ENCODE data around the gene OR2S2.
"Not testable (repeated sequence)": the region's sequence is repeated elsewhere in the genome, so short reads cannot be mapped to it uniquely, and the experiment has no call there.

The OR2S2 gene

GRCh38 chr9:35944173-35944572 is 13.8 kb downstream of the OR2S2 start:
- H3K36me3 ChIP-seq (ENCODE audit: control insufficient read depth, insufficient read depth, low read length): no peaks in the 10 kb centered on the region
- no peak overlapping the region for H3K27ac ChIP-seq (ENCODE audit: low read depth, low read length)
- H3K4me3 ChIP-seq (ENCODE audit: low read depth, low read length): no peak overlapping the region
- H3K9me3 ChIP-seq (ENCODE audit: control insufficient read depth, insufficient read depth, low read length): peaks cover 6% of the 10 kb centered on the region
- H3K9ac ChIP-seq (ENCODE audit: low read depth, low read length): no peak overlapping the region
- peaks cover 56% of the 10 kb centered on the region for H3K27me3 ChIP-seq (ENCODE audit: control insufficient read depth, insufficient read depth, low read length)
- peaks cover 2% of the 10 kb centered on the region; the same call in 1 of the 2 replicates for H3K4me1 ChIP-seq (ENCODE audit: control insufficient read depth, insufficient read depth, low read length)

- Histone ChIP-seq H3K36me3 (ENCODE audit: control insufficient read depth, insufficient read depth, low read length) (no peaks in the 10 kb centered on the region), H3K27ac (ENCODE audit: low read depth, low read length) (no peak overlapping the region), H3K27me3 (ENCODE audit: control insufficient read depth, insufficient read depth, low read length) (peaks cover 56% of the 10 kb centered on the region), H3K4me3 (ENCODE audit: low read depth, low read length) (no peak overlapping the region), H3K9me3 (ENCODE audit: control insufficient read depth, insufficient read depth, low read length) (peaks cover 6% of the 10 kb centered on the region), H3K4me1 (ENCODE audit: control insufficient read depth, insufficient read depth, low read length) (no peaks in the 10 kb centered on the region), H3K9ac (ENCODE audit: low read depth, low read length) (no peak overlapping the region)
Measured at GRCh38 chr9:35942286-35942685, 15.7 kb downstream of the OR2S2 start.

- Histone ChIP-seq H3K9me3 (ENCODE audit: control insufficient read depth, insufficient read depth, low read length) (peaks cover 6% of the 10 kb centered on the region), H3K9ac (ENCODE audit: low read depth, low read length) (no peak overlapping the region), H3K4me1 (ENCODE audit: control insufficient read depth, insufficient read depth, low read length) (no peaks in the 10 kb centered on the region), H3K27ac (ENCODE audit: low read depth, low read length) (no peak overlapping the region), H3K36me3 (ENCODE audit: control insufficient read depth, insufficient read depth, low read length) (no peaks in the 10 kb centered on the region), H3K27me3 (ENCODE audit: control insufficient read depth, insufficient read depth, low read length) (peaks cover 56% of the 10 kb centered on the region), H3K4me3 (ENCODE audit: low read depth, low read length) (no peak overlapping the region)
Measured at GRCh38 chr9:35940458-35941407, 17.2 kb downstream of the OR2S2 start.

- Histone ChIP-seq H3K36me3 (ENCODE audit: control insufficient read depth, insufficient read depth, low read length) (no peaks in the 10 kb centered on the region), H3K4me3 (ENCODE audit: low read depth, low read length) (no peak overlapping the region), H3K27me3 (ENCODE audit: control insufficient read depth, insufficient read depth, low read length) (peaks cover 52% of the 10 kb centered on the region), H3K27ac (ENCODE audit: low read depth, low read length) (no peak overlapping the region), H3K9me3 (ENCODE audit: control insufficient read depth, insufficient read depth, low read length) (no peaks in the 10 kb centered on the region), H3K4me1 (ENCODE audit: control insufficient read depth, insufficient read depth, low read length) (no peaks in the 10 kb centered on the region), H3K9ac (ENCODE audit: low read depth, low read length) (no peak overlapping the region)
Measured at GRCh38 chr9:35939679-35940250, 18.2 kb downstream of the OR2S2 start.

GRCh38 chr9:35938474-35939356 is 19.2 kb downstream of the OR2S2 start:
- Histone ChIP-seq H3K27me3 (ENCODE audit: control insufficient read depth, insufficient read depth, low read length) (peaks cover 42% of the 10 kb centered on the region), H3K27ac (ENCODE audit: low read depth, low read length) (no peak overlapping the region), H3K36me3 (ENCODE audit: control insufficient read depth, insufficient read depth, low read length) (no peaks in the 10 kb centered on the region), H3K9me3 (ENCODE audit: control insufficient read depth, insufficient read depth, low read length) (no peaks in the 10 kb centered on the region), H3K4me3 (ENCODE audit: low read depth, low read length) (no peak overlapping the region), H3K4me1 (ENCODE audit: control insufficient read depth, insufficient read depth, low read length) (no peaks in the 10 kb centered on the region), H3K9ac (ENCODE audit: low read depth, low read length) (no peak overlapping the region)

GRCh38 chr9:35937227-35937626 is 20.7 kb downstream of the OR2S2 start:
- peaks cover 27% of the 10 kb centered on the region for H3K27me3 ChIP-seq (ENCODE audit: control insufficient read depth, insufficient read depth, low read length)
- no peaks in the 10 kb centered on the region for H3K36me3 ChIP-seq (ENCODE audit: control insufficient read depth, insufficient read depth, low read length)
- H3K9me3 ChIP-seq (ENCODE audit: control insufficient read depth, insufficient read depth, low read length): no peaks in the 10 kb centered on the region
- no peak overlapping the region for H3K9ac ChIP-seq (ENCODE audit: low read depth, low read length)
- H3K4me3 ChIP-seq (ENCODE audit: low read depth, low read length): no peak overlapping the region
- no peaks in the 10 kb centered on the region for H3K4me1 ChIP-seq (ENCODE audit: control insufficient read depth, insufficient read depth, low read length)
- H3K27ac ChIP-seq (ENCODE audit: low read depth, low read length): no peak overlapping the region

- Histone ChIP-seq H3K27me3 (ENCODE audit: control insufficient read depth, insufficient read depth, low read length) (peaks cover 14% of the 10 kb centered on the region), H3K27ac (ENCODE audit: low read depth, low read length) (no peak overlapping the region), H3K9ac (ENCODE audit: low read depth, low read length) (no peak overlapping the region), H3K4me3 (ENCODE audit: low read depth, low read length) (no peak overlapping the region), H3K9me3 (ENCODE audit: control insufficient read depth, insufficient read depth, low read length) (no peaks in the 10 kb centered on the region), H3K4me1 (ENCODE audit: control insufficient read depth, insufficient read depth, low read length) (no peaks in the 10 kb centered on the region), H3K36me3 (ENCODE audit: control insufficient read depth, insufficient read depth, low read length) (no peaks in the 10 kb centered on the region)
Measured at GRCh38 chr9:35935755-35936509, 22.0 kb downstream of the OR2S2 start.

- no peak overlapping the region for H3K4me3 ChIP-seq (ENCODE audit: low read depth, low read length)
- H3K4me1 ChIP-seq (ENCODE audit: control insufficient read depth, insufficient read depth, low read length): no peaks in the 10 kb centered on the region
- H3K36me3 ChIP-seq (ENCODE audit: control insufficient read depth, insufficient read depth, low read length): no peaks in the 10 kb centered on the region
- H3K27me3 ChIP-seq (ENCODE audit: control insufficient read depth, insufficient read depth, low read length): peaks cover 7% of the 10 kb centered on the region; the same call in 1 of the 2 replicates
- H3K9me3 ChIP-seq (ENCODE audit: control insufficient read depth, insufficient read depth, low read length): no peaks in the 10 kb centered on the region
- H3K9ac ChIP-seq (ENCODE audit: low read depth, low read length): no peak overlapping the region
- H3K27ac ChIP-seq (ENCODE audit: low read depth, low read length): no peak overlapping the region
Measured at GRCh38 chr9:35935261-35935660, 22.7 kb downstream of the OR2S2 start.

GRCh38 chr9:35934069-35934468 is 23.9 kb downstream of the OR2S2 start:
- not testable (repeated sequence) for H3K9ac ChIP-seq (ENCODE audit: low read depth, low read length); H3K9me3 ChIP-seq (ENCODE audit: control insufficient read depth, insufficient read depth, low read length); H3K27me3 ChIP-seq (ENCODE audit: control insufficient read depth, insufficient read depth, low read length); H3K4me1 ChIP-seq (ENCODE audit: control insufficient read depth, insufficient read depth, low read length); H3K36me3 ChIP-seq (ENCODE audit: control insufficient read depth, insufficient read depth, low read length); H3K27ac ChIP-seq (ENCODE audit: low read depth, low read length); H3K4me3 ChIP-seq (ENCODE audit: low read depth, low read length)

GRCh38 chr9:35933550-35934067 is 24.3 kb downstream of the OR2S2 start:
- H3K9ac ChIP-seq (ENCODE audit: low read depth, low read length): no peak overlapping the region
- H3K9me3 ChIP-seq (ENCODE audit: control insufficient read depth, insufficient read depth, low read length): no peaks in the 10 kb centered on the region
- no peak overlapping the region for H3K27ac ChIP-seq (ENCODE audit: low read depth, low read length)
- H3K36me3 ChIP-seq (ENCODE audit: control insufficient read depth, insufficient read depth, low read length): no peaks in the 10 kb centered on the region
- H3K27me3 ChIP-seq (ENCODE audit: control insufficient read depth, insufficient read depth, low read length): no peaks in the 10 kb centered on the region
- no peaks in the 10 kb centered on the region for H3K4me1 ChIP-seq (ENCODE audit: control insufficient read depth, insufficient read depth, low read length)
- H3K4me3 ChIP-seq (ENCODE audit: low read depth, low read length): no peak overlapping the region
